Uterus (tissue), 4 donors: ENCODE data around the gene BRD9. TPM values are rescaled to one million over a fixed set of nuclear protein-coding genes. Genes with fewer than 3 reads are reported as not detected.

Experiments used
- DNase-seq, 2 donors: peaks; one replicate each; pipeline ENCODE4 v3.0.0-alpha.2; 2019 to 2020
- H3K27ac ChIP-seq, 2 donors: fragments of 200-600 bp; sonication (generic); 1 replicate in 1 of 2; 2 replicates in 1 of 2; pipeline ENCODE4 v1.5.1; 2016 to 2018
- H3K27me3 ChIP-seq, 2 donors: fragments of 200-600 bp; sonication (generic); one replicate each; pipeline ENCODE4 v1.5.1; 2018 to 2019; ENCODE audit warnings: control low read depth in 1 of 2
- H3K36me3 ChIP-seq, 2 donors: fragments of 200-600 bp; sonication (generic); one replicate each; pipeline ENCODE4 v1.5.1; 2019; ENCODE audit warnings: control low read depth in 1 of 2
- H3K4me1 ChIP-seq, 2 donors: fragments of 200-600 bp; sonication (generic); one replicate each; pipeline ENCODE4 v1.5.1; 2018 to 2019; ENCODE audit warnings: control low read depth in 1 of 2
- H3K4me3 ChIP-seq, 2 donors: fragments of 200-600 bp; sonication (generic); 1 replicate in 1 of 2; 2 replicates in 1 of 2; pipeline ENCODE4 v1.5.1; 2018 to 2019; ENCODE audit warnings: mild to moderate bottlenecking in 1 of 2
- H3K9me3 ChIP-seq, 2 donors: fragments of 200-600 bp; sonication (generic); one replicate each; pipeline ENCODE4 v1.5.1; 2019; ENCODE audit warnings: control low read depth in 1 of 2
- POLR2A ChIP-seq, 2 donors: fragments of 450-650 bp; IDR thresholded peaks; one replicate each; pipeline ENCODE4 v1.6.1; 2016; ENCODE audit warnings: antibody characterized with exemption in 2 of 2, mild to moderate bottlenecking in 1 of 2, moderate library complexity in 1 of 2
- intact Hi-C: fragments of 100-400 bp; cut with DNase I; formaldehyde crosslinking; loops from one replicate; pipeline ENCODE4 v1.15.1; 2023; ENCODE audit warnings: low total_unique reads
- total RNA-seq, 4 donors: library from RNA; depleted of rRNA in 3 of 4; stranded (reverse); fragments of >200 nt in 3 of 4; gene quantifications; one replicate each; pipeline versions ENCODE4 v1.1.0 to v1.2.4, GENCODE V29; 2014 to 2023
- TF ChIP-seq, protein P1 (sequence below), 4 experiments: fragments of 200-600 bp in 2 of 4; fragments of 450-650 bp in 2 of 4; sonication (generic) in 2 of 4; IDR thresholded peaks; one replicate each; pipeline ENCODE4 v1.5.1; 2016 to 2019; ENCODE audit warnings: antibody characterized with exemption in 4 of 4, mild to moderate bottlenecking in 2 of 4, moderate library complexity in 1 of 4
- donor health status: DM: yes; HTN: yes; CAD: no.

The BRD9 gene
- total RNA-seq, 4 donors from 2014 or later = 31.0 to 53.9 (median 44.2) TPM

GRCh38 chr5:861442-862366 lies 30.9 kb downstream of the BRD9 start:
- TF ChIP-seq, protein P1, sequence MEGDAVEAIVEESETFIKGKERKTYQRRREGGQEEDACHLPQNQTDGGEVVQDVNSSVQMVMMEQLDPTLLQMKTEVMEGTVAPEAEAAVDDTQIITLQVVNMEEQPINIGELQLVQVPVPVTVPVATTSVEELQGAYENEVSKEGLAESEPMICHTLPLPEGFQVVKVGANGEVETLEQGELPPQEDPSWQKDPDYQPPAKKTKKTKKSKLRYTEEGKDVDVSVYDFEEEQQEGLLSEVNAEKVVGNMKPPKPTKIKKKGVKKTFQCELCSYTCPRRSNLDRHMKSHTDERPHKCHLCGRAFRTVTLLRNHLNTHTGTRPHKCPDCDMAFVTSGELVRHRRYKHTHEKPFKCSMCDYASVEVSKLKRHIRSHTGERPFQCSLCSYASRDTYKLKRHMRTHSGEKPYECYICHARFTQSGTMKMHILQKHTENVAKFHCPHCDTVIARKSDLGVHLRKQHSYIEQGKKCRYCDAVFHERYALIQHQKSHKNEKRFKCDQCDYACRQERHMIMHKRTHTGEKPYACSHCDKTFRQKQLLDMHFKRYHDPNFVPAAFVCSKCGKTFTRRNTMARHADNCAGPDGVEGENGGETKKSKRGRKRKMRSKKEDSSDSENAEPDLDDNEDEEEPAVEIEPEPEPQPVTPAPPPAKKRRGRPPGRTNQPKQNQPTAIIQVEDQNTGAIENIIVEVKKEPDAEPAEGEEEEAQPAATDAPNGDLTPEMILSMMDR (IDR thresholded peaks at IDR 0.05) = no peak
- TF ChIP-seq POLR2A (IDR thresholded peaks at IDR 0.05) = no peak
- H3K27ac ChIP-seq = no peak overlapping the region
- no peaks in the 10 kb centered on the region for H3K4me1 ChIP-seq
- DNase-seq = no peak
- H3K36me3 ChIP-seq = no peaks in the 10 kb centered on the region
- no peaks in the 10 kb centered on the region for H3K9me3 ChIP-seq
- no peaks in the 10 kb centered on the region for H3K27me3 ChIP-seq
- intact Hi-C loops = no loop called here
- H3K4me3 ChIP-seq = no peak overlapping the region

GRCh38 chr5:860506-861150 lies 32.0 kb downstream of the BRD9 start:
- no peaks in the 10 kb centered on the region for H3K4me1 ChIP-seq
- no peaks in the 10 kb centered on the region for H3K27me3 ChIP-seq
- H3K36me3 ChIP-seq = no peaks in the 10 kb centered on the region
- DNase-seq = no peak
- H3K27ac ChIP-seq = no peak overlapping the region
- H3K4me3 ChIP-seq = no peak overlapping the region
- TF ChIP-seq, protein P1 (IDR thresholded peaks at IDR 0.05) = no peak
- no peaks in the 10 kb centered on the region for H3K9me3 ChIP-seq
- intact Hi-C loops = no loop called here

- Histone ChIP-seq H3K4me1 (no peaks in the 10 kb centered on the region), H3K27ac (no peak overlapping the region), H3K36me3 (no peaks in the 10 kb centered on the region), H3K27me3 (no peaks in the 10 kb centered on the region), H3K9me3 (no peaks in the 10 kb centered on the region), H3K4me3 (no peak overlapping the region)
- TF ChIP-seq, protein P1 (IDR thresholded peaks at IDR 0.05) = no peak
- TF ChIP-seq POLR2A (IDR thresholded peaks at IDR 0.05) = no peak
- no peak for DNase-seq
- intact Hi-C loops = no loop called here
Measured at GRCh38 chr5:859798-860296, 32.8 kb downstream of the BRD9 start.

- intact Hi-C loops = no loop called here
- Histone ChIP-seq H3K27me3 (no peaks in the 10 kb centered on the region), H3K36me3 (no peaks in the 10 kb centered on the region), H3K4me1 (no peaks in the 10 kb centered on the region), H3K27ac (no peak overlapping the region), H3K4me3 (no peak overlapping the region), H3K9me3 (no peaks in the 10 kb centered on the region)
- TF ChIP-seq, protein P1 (IDR thresholded peaks at IDR 0.05) = no peak
- TF ChIP-seq POLR2A (IDR thresholded peaks at IDR 0.05) = no peak
- no peak for DNase-seq
Measured at GRCh38 chr5:859391-859790, 33.2 kb downstream of the BRD9 start.

GRCh38 chr5:858726-859125 lies 33.9 kb downstream of the BRD9 start:
- Histone ChIP-seq H3K4me1 (no peaks in the 10 kb centered on the region), H3K27me3 (no peaks in the 10 kb centered on the region), H3K27ac (no peak overlapping the region), H3K9me3 (no peaks in the 10 kb centered on the region), H3K36me3 (no peaks in the 10 kb centered on the region), H3K4me3 (no peak overlapping the region)
- intact Hi-C loops = no loop called here
- no peak for DNase-seq
- TF ChIP-seq POLR2A (IDR thresholded peaks at IDR 0.05) = no peak
- TF ChIP-seq, protein P1 (IDR thresholded peaks at IDR 0.05) = no peak
